ENCODE data around the gene TUBG2.
"Not testable (repeated sequence)": the region's sequence is repeated elsewhere in the genome, so short reads cannot be mapped to it uniquely, and the experiment has no call there.

Gene TUBG2

DNA sequence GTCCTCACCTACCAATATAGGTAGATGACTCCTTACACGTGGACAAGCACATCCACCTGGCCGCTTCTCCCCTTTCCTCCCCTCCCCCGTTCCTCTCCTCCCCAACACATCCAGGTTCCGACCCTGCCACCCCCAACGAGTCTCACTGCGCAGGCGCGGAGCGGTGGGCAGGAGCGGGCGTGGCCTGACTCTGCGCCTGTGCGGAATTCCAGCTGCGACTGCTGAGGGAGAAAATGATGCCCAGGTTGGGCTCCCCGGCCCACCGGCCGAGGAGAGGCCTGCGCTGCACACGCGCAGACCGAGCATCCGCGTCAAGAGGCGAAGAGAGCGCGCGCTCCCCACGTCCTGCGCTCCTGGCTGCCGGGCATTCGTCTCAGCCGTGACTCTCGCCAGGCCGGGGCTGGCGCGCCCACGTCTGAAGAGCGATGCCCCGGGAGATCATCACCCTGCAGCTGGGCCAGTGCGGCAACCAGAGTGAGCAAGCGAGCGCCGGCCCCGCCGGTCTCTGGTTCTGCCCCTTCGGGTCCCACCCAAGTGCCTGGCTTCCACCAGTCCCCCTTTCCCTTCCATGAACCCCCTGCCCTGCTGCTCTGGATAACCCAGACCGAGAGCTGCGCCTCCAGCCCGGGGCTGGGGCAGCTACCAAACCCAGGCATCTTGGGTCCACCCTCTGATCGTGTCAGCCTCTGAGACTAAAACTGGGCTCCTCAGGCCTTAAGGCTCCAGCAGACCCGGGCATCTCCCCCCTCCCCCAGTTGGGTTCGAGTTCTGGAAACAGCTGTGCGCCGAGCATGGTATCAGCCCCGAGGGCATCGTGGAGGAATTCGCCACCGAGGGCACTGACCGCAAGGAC is at the start of gene TUBG2:
Gene TUBG2, plus strand, starts transcription at position 206 of the 853 bp plus-strand sequence. Its CDS starts 220 bp downstream, at position 426.
- H3K4me3 ChIP-seq (ENCODE audit: low read depth, low read length): peak within 1 kb of the TSS; percentile 79

DNA sequence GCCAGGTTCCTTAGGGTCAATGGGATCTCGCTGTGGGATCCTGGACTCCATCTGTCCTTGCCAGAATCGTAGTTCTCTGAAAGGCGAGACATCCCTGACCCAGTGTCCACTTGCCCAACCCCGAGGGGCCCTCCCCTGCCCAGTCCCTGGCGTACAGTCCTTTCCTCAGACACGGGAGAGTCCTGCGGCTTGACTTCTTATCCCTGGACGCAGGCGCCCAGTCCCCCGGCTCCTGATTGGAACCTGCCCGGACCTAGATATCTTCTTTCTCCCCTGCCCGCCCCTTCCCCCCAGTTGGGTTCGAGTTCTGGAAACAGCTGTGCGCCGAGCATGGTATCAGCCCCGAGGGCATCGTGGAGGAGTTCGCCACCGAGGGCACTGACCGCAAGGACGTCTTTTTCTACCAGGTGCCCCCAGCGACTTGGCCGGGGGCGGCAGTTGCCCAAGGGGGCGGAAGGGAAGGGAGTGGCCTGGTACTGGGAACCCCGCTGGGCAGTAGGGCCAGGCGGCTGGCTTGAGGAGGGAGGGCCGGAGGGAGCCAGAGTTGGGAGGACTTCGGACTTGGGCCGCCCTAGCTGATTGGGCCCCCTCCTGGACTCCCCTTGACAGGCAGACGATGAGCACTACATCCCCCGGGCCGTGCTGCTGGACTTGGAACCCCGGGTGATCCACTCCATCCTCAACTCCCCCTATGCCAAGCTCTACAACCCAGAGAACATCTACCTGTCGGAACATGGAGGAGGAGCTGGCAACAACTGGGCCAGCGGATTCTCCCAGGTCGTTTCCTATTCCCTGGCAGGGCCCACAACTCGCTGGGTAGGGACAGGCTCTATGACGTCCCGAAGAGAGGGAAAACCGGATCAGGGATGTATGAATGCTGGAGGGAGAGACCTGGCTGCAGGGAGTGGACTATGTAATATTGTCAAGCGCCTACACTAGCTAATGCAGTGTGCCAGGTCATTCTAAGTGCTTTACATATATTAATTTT is 49.0 kb upstream of the TUBG2 start:
- peak overlapping the region; percentile 90 for H3K4me3 ChIP-seq (ENCODE audit: low read depth, low read length)

DNA sequence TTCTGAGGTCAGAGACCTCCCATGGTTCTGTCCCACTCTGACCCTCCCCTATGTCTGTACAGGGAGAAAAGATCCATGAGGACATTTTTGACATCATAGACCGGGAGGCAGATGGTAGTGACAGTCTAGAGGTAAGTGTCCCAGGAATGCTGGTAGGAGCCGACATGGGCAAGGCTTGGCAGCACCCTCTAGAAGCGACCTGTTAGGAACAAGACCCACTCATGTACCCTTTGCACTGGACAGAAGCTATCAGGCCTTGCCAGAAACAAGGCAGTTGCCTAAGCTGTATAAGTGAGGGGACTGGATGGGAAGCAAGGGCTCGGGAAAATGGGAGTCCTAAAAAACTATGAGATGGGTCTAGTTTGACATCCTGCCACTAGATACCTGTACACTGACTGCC is 47.1 kb upstream of the TUBG2 start:
- H3K4me3 ChIP-seq (ENCODE audit: low read depth, low read length): no peak overlapping the region

DNA sequence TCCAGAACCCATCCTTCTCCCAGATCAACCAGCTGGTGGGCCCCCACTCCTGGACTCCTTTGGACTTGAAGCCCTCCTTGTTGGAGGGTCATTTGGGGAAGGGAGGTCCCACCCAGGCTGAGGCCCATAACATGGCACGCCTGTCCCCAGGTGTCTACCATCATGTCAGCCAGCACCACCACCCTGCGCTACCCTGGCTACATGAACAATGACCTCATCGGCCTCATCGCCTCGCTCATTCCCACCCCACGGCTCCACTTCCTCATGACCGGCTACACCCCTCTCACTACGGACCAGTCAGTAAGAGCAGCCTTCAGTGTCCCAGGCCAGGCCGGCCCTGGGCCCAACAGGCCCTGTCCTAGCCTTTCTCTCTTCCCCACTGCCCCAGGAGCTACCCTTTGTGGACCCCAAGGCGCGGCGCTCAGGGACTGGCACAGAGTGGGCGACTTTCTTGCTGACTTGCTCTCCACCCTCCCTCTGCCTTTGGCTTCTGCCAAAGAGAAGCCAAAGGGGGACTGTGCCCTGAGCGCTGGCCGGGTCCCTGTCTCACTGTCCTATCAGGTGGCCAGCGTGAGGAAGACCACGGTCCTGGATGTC is 45.3 kb upstream of the TUBG2 start:
- no peak overlapping the region for H3K4me3 ChIP-seq (ENCODE audit: low read depth, low read length)

DNA sequence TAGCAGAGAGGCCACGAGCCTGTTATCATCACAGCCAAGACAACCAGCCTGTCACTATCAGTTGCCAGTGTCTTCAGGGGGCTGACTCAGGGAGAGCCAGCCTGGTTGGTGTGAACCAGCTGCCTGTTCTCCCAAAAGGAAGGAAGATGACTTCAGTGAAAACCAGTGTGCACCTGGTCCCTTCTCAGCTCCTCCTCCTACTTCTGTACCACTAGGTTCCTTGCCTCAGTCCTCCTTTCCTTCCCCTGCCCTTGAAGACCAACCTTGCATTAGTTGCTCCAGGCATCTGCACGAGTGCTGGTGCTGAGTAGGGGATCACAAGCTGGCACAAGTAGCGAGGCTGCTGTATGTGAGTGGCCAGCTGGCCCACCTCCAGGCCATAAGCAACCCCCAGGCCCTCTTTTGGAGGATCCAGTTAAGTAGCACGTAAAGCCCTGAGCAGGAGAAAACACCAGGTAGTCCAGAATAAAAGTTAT is 41.1 kb upstream of the TUBG2 start:
- no peak overlapping the region for H3K4me3 ChIP-seq (ENCODE audit: low read depth, low read length)

DNA sequence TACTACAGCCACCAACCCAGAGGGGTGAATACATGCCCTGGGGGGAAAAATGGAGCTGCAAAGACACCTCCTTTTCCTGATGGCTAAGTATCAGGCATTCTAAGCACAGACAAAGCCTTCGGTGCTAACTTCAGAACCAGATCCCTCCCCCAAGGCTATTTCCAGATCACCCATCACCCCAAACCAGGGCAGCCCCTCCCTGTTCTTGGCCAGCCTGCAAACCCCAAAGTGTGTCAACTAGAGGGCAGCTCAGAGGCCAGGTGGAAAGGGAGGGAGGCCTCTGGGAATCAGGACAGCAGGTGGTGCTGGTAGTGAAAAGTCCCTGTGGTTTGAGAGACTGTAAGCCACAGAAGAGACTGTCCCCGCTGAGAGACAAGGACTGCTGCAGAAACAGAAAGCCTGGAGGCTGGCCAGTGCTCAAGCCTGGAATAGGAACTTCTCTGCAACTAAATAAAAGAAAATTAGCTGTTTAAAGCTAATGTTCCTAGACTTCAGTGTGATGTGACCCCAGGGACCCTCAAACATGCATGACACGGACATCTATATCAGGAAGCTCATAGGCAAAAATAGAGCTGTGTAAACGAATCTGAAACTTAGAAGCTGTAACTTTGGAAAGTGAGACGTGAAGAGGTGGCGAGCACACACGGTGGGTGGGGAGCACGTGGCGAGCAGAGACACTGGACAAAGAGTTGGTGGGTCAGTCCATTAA is 40.5 kb upstream of the TUBG2 start:
- no peak overlapping the region for H3K4me3 ChIP-seq (ENCODE audit: low read depth, low read length)

DNA sequence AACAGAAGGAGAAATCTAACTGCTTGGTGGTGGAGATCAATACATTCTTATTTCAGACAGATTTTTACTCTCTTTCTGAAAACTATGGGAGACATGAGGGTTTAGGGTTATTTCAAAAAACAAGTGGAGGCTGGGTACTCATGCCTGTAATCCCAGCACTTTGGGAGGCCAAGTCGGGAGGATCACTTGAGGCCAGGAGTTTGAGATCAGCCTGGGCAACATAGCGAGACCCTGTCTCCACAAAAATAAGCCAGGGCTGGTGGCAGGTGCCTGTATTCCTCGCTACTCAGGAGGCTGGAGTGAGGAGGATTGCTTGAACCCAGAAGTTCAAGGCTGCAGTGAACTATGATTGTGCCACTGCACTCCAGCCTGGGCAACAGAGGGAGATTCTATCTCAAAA is 37.1 kb upstream of the TUBG2 start:
- H3K4me3 ChIP-seq (ENCODE audit: low read depth, low read length): not testable (repeated sequence)

DNA sequence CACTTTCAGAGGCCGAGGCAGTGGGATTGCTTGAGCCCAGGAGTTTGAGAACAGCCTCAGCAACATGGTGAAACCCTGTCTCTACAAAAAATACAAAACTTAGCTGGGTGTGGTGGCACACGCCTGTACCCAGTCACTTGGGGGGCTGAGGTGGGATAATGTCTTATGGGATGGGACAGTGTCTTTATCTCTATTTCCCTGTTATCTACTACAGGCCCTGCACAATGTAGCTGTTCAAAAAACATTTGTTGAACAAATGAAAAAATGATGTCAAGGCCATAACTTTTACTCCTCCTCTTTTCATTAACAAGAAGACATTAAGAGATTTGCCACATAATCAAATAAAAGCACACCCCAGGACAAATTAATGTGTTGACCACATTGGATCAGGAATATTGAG is 35.8 kb upstream of the TUBG2 start:
- H3K4me3 ChIP-seq (ENCODE audit: low read depth, low read length): no peak overlapping the region

DNA sequence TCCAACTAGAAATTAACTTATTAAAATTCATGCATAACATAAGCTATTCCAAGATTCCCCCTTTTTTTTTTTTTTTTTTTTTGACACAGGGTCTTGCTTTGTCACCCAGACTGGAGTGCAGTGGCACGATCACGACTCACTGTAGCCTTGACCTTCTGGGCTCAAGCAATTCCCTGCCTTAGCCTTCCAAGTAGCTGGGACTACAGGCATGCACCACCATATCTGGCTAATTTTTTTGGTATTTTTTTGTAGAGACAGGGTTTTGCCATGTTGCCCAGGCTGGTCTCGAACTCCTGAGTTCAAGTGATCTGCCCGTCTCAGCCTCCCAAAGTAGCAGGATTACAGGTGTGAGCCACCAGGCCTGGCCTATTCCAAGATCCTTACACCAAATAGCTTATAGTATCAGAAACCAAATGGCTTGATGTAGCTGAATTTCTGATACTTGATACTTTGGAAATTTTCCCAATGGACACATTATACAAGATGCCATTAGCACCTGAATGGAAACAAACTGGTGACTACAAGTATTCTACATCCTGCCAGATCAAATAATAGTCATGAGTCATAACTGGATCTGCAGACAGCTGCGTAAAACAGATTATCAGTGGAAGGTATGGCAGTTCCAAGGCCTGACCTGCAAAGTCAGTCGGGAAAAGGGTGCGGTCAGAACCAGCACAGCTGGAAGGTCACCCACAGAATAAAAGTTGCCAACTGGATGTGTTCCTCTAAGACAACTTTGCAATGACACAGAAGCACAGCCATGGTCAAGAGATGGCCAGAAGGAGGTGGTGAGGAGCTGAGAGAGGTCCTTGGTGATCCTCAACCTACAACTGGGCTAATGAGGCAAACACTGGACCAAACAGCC is 35.1 kb upstream of the TUBG2 start:
- no peak overlapping the region for H3K4me3 ChIP-seq (ENCODE audit: low read depth, low read length)

DNA sequence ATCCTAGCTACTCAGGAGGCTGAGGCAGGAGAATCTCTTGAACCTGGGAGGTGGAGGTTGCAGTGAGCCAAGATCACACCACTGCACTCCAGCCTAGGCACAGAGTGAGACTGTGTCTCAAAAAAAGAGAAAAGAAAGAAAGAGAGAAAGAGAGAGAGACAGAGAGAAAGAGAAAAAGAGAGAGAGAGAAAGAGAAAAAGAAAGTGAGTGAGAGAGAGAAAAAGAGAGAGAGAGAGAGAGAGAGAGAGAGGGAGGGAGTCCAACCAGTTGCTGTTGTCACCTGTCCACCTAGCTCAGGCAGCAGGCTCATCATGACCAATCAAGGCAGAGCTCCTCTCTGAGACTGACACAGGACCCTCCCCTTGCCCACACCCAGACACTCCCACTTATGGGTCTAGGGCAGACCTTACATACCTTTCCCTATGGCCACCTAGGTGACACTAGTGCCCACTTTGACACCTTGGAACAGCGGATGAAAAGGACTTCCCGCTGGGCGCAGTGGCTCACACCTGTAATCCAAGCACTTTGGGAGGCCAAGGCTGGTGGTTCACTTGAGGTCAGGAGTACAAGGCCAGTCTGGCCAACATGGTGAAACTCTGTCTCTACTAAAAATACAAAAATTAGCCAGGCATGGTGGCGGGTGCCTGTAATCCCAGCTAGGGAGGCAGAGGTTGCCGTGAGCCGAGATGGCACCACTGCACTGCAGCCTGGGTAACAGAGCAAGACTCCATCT is 31.9 kb upstream of the TUBG2 start:
- H3K4me3 ChIP-seq (ENCODE audit: low read depth, low read length): not testable (repeated sequence)

DNA sequence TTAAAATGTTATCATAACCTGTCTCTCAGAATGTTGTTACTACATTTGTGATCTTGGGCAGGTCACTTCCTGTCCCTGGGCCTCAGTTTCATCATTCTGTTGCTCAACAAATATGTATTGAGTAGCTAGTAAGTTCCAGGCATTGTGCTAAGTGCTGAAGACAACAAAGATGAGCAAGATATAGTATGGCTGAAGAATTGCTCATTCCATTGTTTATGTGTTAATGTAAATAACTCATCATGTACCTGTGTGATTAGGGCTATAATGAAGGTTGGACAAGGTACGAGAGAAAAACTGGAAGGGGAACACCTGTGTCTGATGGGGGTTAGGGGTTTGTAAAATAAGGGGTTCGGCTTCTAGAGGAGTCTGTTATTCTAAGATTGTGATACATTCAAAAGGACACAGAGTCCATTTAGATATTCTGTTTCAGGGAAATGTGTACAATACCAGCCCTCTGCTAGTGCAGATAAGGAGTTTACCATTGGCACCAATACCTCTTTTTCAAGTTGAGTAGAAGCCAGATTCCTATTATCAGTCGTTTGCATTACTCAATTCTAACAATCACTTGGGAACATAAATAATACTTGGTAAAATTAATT is 29.6 kb upstream of the TUBG2 start:
- no peak overlapping the region for H3K4me3 ChIP-seq (ENCODE audit: low read depth, low read length)

DNA sequence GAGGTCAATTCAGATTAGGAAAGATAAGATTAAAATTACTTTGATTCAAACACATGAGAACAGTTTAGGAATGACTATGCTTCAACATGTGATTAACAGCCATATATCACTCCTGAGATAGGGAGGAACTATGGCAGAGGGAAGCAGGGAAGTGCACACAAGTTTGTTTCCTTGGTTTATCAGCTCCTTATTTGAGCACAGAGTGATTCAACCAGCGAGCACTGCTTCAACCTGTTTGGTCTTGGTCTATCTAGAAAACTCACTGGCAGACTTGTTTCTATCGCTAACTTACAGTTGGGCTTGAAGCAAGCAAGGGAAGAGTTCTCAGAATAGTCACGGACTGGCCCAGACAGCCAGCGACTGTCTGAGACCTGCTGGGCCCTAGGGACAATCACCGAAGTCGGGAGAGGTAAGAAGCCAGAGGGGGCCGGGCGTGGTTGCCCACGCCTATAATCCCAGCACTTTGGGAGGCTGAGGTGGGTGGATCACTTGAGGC is 26.1 kb upstream of the TUBG2 start:
- no peak overlapping the region for H3K4me3 ChIP-seq (ENCODE audit: low read depth, low read length)

DNA sequence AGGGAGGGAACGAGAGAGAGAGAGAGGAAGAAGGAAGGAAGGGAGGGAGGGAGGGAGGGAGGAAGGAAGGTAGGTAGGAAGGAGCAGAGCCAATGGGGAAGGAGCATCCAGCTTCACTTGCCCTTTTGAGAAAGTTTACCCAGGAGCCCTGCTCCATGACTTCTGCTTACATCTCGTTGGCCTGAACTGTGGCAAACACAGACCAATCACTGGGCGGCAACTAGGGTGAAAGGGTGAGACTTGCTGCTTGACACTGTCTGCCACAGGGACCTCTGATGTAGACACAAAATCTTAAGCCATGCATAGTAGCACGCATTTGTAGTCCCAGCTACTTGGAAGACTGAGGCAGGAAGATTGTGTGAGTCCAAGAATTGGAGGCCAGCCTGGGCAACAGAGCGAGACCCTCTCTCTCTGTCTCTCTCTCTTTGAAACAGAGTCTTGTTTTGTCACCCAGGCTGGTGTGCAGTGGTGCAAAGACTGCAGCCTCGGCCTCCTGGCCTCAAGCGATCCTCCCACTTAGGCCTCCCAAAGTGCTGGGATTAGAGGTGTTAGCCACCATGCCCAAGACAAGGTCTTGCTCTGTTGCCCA is 19.5 kb upstream of the TUBG2 start:
- no peak overlapping the region for H3K4me3 ChIP-seq (ENCODE audit: low read depth, low read length)

DNA sequence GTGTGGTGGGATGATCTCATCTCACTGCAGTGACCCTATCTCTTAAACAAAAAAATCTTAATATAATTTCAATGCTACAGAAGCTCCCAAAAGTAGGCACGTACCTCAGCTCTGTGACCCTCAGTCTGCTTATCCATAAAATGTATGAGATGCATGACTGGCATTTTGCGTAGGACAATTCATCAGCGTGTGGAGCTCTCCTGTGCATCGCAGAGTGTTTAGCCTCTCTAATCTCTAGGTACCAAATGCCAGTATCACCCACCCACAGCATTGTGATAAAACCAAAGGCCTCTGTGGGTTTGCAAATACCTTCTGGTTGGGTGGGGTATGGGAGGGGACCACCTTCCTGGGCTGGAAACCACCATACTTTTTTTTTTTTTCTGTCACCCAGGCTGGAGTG is 19.0 kb upstream of the TUBG2 start:
- no peak overlapping the region for H3K4me3 ChIP-seq (ENCODE audit: low read depth, low read length)

DNA sequence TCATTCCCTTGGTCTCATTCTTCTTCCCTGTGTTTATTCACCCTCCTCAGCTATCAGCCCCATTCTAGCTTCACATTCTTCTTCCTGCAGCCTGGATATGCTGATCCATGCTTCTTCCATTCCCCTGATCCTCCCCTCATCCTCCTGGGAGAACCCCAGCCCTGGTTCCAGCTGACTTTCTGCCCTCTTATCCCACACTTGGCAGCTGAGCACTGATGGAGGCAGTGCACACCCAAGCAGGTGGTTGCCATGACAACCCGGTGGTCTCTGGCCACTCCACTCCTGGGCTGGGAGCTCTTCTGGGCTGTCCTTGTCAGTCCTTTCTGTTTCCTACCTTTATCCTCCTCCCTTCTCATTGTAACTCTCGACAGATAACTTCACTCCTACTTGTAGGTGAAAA is 16.7 kb upstream of the TUBG2 start:
- H3K4me3 ChIP-seq (ENCODE audit: low read depth, low read length): no peak overlapping the region

DNA sequence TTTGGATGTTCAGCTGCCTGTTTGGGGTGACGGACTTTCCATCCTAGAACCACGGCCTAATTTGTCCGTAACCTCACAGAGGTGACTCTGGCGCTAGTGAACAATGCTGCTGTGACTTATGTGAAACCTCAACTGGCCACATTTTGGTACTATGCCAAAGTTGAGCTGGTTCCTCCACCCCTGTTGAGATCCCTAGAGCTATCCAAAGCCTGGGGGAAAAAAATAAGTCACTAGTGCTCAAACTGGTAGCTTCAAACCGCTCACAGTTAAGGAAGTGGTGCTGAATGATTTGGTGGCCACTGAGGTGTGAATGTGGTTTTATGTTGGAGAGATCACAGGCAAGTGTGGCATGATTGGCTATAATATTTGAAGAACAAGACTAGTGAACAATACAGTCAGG is 11.3 kb upstream of the TUBG2 start:
- H3K4me3 ChIP-seq (ENCODE audit: low read depth, low read length): no peak overlapping the region

DNA sequence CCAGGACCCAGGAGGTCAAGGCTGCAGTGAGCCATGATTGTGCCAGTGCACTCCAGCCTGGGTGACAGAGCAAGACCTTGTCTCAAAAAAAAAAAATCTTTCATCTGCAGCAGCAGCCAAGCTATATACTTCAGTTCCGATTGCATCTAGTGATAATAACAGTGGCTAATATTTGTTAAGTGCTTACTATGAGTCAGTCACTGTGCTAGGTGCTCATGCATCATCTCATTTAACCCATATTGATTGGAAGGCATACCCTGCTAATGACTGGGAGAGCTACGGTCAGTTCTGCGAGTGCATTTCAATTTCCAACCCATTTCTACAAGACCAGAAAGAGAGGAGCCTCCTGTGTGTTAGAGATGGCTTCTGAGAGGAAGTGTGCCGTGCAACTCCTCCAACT is 7.7 kb upstream of the TUBG2 start:
- no peak overlapping the region for H3K4me3 ChIP-seq (ENCODE audit: low read depth, low read length)
